HG03378 (cell line): ENCODE results near the gene PVALEF.
"Not testable (repeated sequence)": the region's sequence is repeated elsewhere in the genome, so short reads cannot be mapped to it uniquely, and the experiment has no call there.

Experiments used
- ATAC-seq: cut with Tn5 transposase; IDR thresholded peaks from one replicate; pipeline ENCODE4 v1.9.1; 2021; ENCODE audit warnings: mild to moderate bottlenecking, moderate library complexity; ENCODE audit not compliant: unreplicated experiment

Gene PVALEF

DNA sequence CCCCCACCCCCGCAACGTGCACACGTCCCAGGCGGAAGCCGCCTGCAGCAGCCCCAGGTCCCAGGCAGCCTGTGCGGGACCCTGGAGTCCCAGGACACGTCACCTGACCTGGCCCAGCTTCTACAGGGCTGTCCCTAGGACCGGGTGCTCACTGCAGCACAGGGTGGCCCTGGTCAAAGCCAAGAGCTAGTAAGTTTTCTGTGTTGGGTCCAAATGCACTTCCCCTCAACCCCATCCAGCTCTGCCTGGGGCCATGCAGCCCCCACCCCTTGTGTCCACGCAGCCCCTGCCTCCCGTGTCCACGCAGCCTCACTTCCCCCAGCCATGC lies 22.1 kb upstream of the PVALEF start:
- no peak for ATAC-seq

DNA sequence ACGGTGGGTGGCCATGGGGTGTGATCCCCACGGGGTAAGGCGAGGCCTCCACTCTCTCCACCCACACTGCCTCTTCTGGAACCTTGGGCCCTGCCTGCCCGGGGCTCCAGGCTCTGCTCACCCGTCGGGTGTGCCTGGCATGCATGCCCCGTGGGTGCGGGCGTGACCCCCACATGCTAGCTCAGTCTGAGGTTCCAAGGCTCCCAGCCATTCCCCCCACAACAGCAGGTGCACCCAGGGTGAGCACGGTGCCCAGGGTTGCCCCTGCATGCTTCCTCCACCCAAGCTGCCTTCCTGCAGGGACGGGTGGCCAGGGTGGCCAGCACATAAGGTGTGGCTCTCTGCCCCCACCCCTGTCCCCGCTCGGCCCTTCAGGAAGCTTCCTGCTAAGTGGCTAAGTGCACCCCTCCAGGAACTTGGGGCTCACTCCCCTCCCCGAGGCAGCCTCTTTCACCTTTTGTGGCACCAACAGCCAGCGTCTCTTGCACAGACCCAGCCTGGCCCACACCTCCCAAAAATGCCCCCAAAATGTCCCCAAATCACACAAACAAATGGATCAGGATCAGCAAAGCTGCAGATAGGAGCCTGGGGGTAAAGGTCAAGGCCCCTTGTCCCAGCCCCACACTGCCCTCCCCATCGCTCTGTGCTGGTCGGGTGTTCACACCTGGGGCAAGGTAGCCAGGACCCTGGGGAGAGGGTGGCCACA lies 21.4 kb upstream of the PVALEF start:
- ATAC-seq = no peak

DNA sequence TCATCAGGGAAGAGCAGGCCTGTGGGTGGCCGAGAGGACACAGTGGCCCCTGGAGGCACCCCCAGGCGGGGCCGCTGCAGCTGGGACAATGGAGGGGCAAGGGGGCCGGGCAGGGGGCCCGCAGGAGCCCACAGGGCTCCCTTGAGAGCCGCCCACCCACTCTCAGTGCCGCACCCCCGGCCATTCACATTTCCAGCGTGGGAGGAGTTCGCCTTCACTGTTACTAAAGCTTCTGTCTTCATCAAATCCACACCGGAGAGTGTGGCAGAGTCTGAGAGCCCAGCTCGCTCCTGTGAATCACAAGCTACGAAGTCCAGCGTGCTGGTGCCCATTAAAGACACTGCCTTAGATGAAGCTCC lies 20.9 kb upstream of the PVALEF start:
- no peak for ATAC-seq

DNA sequence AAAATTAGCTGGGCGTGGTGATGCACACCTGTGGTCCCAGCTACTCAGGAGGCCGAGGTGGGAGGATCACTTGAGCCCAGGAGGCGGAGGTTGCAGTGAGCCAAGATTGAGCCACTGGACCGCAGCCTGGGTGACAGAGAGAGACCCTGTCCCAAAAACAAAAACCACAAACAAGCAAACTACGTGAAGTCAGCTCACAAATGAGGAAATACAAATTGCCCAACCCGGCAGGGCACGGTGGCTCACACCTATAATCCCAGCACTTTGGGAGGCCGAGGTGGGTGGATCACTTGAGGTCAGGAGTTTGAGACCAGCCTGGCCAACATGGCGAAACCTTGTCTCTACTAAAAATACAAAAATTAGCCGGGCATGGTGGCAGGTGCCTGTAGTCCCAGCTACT lies 19.1 kb upstream of the PVALEF start:
- not testable (repeated sequence) for ATAC-seq

DNA sequence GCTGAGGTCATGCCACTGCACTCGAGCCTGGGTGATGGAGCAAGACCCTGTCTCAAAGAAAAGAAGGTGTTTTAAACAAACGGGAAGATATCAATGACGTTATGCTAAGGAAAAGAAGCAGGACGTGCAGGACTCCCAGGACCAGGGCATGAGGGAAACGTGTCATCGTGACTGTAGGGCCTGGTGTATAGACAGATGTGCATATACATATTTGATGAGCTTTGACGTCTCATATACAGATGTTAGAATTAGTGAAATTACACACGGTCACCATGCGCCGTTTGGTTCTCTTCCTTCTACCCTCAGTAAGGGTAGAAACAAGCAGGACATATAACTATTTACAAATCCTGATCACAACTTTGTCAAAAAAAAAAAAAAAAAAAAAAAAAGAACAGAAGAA lies 17.6 kb upstream of the PVALEF start:
- no peak for ATAC-seq

DNA sequence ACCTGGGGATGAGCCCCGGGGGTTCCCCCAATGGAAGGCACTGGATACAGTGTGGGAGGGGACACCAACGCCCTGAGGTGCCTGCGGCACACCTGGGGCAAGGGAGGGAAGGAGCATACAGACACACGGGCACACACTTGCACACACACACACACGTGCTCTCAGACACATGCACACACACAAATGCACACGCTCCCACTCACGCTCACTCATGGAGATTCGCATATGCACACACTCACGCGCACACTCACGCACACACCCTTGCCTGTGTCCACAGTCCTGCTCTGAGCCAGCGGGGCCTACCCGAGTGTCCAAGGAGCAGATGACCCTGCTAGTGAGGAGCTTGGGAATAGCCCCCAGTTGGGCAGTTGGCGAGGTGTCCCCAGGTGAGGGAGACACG lies 16.7 kb upstream of the PVALEF start:
- ATAC-seq = no peak

DNA sequence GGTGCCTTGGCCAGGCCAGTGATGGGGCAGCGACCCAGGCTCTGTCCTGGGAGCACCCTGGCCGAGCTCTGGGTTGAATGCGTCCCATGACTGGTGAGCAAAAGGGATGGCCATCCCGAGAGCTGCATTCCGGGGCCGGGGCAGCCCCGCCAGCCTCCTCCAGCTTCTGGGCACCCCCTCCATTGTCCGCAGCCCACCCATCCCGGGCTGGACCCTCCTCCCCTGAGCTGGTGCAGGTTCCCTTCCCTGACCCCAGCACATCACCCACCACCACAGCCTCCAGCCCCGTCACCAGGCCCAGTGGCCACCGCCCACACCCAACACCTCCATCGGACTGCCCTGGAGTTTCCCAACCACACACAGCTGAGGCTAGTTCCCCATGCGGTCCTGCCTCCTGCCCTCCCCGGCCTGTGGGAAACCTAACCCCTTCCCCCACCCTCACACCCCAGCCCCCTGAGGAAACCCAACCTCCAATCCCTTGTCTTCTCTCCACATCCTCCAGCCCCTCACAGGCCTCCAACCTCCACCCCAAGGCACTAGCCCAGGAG lies 16.2 kb upstream of the PVALEF start:
- ATAC-seq = no peak

DNA sequence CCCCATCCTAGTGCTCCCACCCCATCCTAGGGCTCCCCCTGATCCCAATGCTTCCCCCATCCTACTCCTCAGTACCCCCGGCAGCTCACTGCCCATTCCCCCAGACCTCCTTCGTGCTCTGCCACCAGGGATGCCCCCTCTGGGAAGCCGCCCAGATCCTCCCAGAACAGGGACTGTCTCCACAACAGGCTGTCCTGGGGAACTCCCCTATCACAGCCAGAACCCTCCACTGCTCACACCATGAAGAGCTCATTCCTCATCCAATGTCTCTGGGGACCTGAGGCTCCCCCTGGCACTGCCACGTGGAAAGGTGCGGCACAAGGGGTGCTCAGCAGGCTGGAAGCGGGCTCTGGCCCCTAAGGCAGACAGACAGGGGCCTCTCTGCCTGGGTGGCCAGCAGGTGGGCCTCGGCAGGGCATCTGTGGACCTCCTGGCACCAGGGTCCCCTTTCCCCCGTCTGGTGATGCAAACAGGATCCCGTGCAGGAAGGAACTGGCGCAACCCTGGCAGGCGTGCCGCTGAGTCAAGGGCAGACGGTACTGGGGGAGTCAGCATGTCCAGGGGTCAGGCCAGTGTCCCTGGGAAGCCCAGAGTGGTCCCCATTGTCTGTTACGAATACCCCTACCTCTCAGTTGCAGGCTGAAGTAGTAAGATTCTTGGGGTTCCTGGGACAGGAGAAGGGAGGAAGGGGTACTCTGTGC lies 14.8 kb upstream of the PVALEF start:
- ATAC-seq = no peak

DNA sequence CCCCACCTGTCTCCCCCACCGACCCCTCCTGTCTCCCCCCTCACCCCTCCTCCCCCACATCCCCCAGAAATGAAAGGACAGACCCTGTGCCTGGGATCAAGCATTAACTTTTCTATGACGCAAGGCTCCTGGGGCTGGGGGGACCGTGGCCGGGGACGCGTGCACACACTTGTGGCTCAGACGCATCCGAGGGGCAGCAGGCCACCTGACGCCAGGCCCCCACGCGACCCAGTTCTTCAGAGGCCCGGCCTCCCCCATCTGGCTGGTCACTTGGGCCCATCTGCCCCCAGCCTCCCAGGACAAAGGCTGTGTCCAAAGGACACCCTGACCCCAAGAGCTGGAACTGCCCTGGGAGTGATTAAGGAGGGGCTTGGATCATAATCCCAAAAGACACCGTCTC lies 14.0 kb upstream of the PVALEF start:
- no peak for ATAC-seq

DNA sequence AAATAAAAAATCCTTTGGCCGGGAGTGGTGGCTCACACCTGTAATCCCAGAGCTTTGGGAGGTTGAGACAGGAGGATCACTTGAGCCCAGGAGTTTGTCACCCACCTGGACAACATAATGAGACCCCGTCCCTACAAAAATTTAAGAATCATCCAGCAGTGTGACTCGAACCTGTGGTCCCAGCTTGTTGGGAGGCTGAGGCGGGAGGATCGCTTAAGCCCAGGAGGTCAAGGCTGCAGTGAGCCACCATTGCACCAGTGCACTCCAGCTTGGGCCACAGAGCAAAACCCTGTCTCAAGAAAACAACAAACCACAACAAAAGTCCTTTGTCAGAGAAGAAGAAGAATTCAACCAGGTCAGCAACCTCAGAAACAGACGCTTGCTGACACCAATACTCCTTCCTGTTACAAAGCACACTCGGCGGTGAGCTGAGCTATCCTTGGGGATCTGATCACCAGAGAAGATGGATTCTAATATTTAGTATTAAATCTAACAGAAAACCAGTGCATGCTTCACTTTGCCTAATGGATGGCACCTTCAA lies 12.9 kb upstream of the PVALEF start:
- ATAC-seq = no peak

DNA sequence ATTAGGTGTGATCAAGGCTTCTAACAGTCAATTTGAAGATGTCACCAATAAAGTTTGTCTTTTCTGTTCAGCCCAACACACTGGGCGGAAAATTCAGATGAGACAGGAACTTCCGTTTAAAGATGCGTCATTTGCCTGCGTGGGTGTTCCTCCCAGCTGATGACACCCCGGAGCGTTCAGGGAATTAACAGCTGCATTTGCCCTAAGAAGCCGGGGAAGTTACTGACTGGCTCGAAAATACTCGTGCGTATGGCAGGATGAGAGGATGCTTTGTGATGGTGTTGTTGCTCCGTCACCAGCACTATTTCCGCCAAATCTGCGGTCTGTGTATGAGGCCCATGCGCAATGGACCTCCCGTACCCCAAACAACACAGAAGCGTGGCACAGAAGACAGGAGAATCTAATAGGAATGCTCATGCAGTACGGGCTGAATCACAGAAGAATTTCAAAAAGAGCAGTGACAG lies 11.9 kb upstream of the PVALEF start:
- ATAC-seq = no peak

DNA sequence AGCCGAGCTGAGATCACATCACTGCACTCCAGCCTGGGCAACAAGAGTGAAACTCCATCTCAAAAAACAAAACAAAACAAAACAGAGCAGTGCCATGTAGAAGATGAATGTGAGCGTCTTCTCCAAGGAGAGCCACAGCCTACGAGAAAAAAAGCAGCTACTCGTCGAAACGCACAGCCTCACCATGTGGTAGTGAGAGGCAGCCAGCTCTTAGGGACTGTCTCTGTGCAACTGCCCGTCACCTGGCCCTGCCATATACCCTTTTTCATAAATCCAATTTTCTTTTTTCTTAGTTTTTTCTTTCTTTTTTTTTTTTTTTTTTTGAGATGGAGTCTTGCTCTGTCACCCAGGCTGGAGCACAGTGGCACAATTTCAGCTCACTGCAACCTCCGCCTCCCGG lies 11.3 kb upstream of the PVALEF start:
- not testable (repeated sequence) for ATAC-seq

DNA sequence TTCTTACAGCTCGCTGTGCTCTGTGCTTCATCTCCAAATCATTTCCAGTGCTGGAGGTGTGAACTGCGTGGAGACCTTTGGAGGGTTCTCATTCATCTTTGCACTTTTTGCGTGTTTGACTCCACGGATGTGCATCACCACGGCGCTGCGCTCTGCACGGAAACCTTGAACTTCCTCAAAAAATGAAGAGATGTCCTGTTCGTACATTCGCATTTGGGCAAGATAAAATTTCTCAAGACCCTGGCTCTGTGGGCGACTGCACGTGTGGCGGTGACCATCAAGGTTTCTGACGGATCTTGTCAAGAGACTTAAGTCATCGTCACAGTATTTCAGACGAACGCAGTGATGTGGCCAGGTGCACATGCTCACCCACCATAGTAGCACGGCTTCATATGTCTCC lies 10.3 kb upstream of the PVALEF start:
- no peak for ATAC-seq

DNA sequence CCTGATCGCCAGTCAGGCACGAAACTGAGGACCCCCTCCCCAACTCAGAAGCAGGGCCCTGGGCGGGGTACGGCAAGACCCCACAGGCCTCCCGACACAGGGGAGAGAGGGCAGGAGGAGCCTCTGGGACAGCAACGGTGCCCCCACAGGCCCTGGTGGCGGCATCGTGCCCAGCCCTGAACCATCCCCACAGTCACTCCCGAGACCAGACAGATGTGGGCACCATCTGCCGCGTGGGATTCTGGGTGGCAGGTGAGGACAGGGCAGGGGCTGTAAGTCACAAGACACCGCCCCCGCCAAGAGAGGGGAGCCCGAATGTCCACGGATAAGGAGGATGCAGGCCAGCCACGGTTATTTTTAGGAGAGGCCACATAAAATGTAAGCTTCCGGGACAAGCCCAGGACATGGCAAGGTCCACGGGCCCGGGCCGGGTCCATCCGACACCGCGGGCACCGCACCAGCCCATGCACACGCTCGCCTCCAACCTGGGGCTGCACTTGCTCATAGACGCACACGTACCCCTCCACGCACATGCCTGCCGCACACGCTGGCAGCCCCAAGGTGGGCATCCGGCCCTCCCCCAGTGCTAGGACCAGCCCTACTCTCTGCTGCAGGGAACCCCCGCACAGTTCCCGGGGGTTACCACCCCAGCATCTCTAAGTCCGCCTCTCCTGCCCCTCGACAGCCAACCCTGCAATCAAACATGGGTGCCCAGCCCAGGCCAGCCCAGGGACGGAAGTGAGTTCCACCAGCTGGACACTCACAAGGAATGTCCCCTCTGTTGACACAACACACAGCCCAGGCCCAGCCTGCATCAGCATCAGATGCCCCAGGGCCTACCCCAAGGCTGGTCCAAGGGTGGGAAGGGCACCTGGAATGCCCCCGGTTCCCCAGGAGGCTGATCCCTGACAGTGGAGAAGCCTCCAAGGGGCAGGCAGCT lies 8.2 kb upstream of the PVALEF start:
- no peak for ATAC-seq

DNA sequence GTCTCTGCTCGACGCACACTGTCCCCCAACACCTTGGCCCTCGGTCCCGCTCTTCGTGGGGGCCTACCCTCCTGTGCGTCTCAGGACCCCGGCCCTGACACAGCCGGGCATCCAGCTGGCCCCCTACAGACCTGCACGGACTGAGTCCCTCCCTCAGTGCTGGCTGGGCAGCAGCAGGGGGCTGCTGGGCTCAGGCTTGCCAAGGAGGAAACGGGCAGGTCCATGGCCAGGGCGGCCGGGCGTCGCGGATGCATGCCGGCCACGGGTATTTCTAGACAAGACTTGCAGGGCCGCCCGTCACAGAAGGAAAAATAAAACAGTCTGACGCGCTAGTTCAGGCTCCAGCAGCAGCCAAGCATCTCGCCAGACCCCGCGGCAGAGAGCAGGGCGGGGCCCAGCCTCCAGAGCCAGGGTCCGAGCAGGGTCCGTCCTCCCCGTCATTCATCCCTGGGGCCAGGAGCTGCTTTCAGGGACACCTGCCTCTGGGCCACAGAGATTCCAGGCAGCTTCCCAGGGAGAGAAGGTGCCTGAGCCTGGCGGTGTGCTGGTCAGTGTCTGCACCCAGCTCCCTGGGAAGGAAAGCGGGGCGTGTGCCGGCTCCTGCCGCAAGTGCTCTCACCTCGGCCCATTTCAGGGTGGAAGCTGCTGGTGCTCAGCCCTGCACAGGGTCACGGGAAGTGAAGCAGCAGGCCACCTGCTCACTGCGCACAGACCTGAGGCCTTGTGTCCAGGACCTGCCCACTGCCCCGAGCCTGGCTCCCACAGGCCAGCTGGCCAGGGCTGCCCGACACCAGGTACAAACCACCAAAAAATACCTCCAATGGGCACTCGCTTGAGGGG lies 7.2 kb upstream of the PVALEF start:
- ATAC-seq = no peak

DNA sequence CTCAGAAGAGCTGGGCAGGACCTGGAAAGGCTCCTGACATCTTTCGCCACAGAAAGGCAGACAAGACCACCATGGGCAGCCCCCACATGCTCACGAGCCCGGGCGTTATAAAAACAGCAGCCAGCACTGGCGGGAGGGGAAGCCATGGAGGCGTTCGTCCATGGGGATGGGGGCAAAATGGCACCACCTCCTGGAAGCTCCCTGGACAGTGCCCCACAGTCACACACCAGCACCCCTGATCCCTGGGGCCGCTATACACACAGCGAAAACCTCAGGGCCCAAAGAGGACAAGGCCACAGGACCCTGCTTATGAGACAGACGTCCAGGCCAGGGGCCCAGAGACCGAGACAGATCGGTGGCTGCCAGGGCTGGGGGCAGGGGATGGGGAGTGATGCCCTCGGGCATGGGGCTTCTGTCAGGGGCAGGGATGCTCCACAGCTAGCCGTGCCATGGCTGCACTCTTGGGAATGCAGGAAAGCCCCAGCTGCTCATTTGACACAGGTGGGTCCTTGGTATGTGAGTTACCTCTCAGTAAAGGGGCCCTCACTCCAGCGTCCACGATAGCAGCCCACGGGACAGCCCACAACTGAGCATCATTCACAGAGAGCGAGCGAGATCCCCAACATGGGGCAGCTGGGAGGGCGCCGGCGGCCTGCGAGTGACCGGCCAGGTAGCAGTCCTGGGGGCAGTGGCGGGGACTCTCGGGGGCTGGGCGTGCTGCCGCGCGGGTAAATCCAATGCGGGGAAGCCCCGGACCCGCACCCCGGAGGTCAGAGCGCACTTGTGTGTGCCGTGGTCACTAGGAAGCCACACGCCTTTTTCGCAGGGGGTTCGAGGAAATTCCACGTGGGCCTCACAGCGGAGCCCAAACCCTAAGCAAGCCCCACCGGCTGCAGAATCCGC lies 6.4 kb upstream of the PVALEF start:
- ATAC-seq = no peak

DNA sequence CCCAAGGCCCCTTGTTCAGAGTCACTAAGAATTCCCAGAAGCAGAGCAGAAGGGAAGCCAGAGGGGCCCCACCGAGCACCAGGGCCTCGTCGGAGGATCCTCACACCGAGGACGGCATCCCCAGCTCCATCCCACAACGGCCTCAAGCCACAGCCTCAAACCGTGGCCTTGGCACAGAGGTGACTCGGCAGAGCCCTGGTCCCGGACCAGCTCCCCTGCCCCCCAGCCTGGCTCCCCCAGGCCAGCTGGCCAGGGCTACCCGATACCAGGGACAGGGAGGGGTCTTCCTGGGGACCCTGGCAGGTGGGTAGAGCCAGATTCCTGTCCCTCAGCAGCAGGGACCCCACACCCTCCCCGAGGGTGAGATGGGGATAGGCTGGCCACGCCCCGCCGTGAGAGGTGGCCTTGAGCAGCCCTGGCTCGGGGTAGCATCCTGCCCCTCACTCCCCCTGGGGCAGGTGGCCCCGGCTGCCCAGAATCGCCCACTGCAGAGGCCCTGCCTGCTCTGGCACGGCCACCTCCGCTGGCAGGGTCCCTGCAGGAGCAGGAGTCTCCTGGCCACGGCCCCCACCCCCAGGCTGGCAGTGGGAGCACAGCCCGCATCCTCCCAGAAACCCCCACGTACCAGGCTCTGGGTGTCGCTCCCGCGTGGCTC lies 5.6 kb upstream of the PVALEF start:
- ATAC-seq = no peak

DNA sequence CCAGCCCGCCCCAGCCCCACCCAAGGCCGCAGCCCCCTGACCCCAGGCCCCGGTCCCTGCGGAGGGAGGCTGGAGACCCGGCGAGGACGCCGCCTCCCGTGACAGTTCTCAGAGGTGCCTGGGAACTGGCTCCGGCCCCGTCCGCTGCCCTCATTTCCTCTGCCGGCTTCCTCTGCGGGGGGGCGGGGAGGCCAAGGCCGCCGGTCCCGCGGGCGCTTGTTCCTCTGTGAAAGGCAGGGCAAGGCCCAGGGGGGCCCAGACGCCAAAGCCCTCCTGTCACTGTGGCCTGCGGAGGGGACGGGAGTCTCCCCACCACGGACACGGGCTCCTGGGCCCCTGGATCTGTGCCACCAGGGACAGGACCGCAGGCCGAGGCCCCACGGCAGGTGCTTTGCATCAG lies 5.0 kb upstream of the PVALEF start:
- ATAC-seq = no peak
